CD4-positive, alpha-beta memory T cell (primary cell): ENCODE measurements around the gene CYP2S1. TPM values are rescaled to one million over a fixed set of nuclear protein-coding genes. Genes with fewer than 3 reads are reported as not detected.

ENCODE experiments used
- CTCF ChIA-PET: fragments of 350-600 bp; sonication (Branson Sonifier 250); formaldehyde crosslinking; loops from one replicate; lab custom pipeline; 2021; ENCODE audit warnings: inconsistent platforms; ENCODE audit not compliant: partially characterized antibody; lab: Charles Lee
- POLR2A ChIA-PET: fragments of 350-600 bp; sonication (Branson Sonifier 250); formaldehyde crosslinking; loops from one replicate; lab custom pipeline; 2021; ENCODE audit not compliant: partially characterized antibody; lab: Charles Lee
- DNase-seq, 5 donors: peaks; one replicate each; pipeline versions ENCODE4 v3.0.0 to v3.0.0-alpha.2; 2020 to 2022; ENCODE audit warnings: mixed read lengths in 1 of 5
- H3K27ac ChIP-seq: one replicate; pipeline ENCODE4 v1.7.0; 2013; ENCODE audit warnings: low read depth, low read length
- H3K27me3 ChIP-seq: 2 replicates; pipeline ENCODE4 v1.7.0; 2013; ENCODE audit warnings: mild to moderate bottlenecking, low read length, moderate library complexity; ENCODE audit not compliant: insufficient read depth
- H3K36me3 ChIP-seq: 2 replicates; pipeline ENCODE4 v1.7.0; 2013; ENCODE audit warnings: mild to moderate bottlenecking, low read length, moderate library complexity; ENCODE audit not compliant: insufficient read depth
- H3K4me1 ChIP-seq: 2 replicates; pipeline ENCODE4 v1.7.0; 2013; ENCODE audit warnings: mild to moderate bottlenecking, low read length, moderate library complexity; ENCODE audit not compliant: insufficient read depth
- H3K4me3 ChIP-seq, 2 donors: one replicate each; pipeline ENCODE4 v1.7.0; 2013; ENCODE audit warnings: low read length in 2 of 2, mild to moderate bottlenecking in 1 of 2
- H3K9me3 ChIP-seq, 2 donors: one replicate each; pipeline ENCODE4 v1.7.0; 2013; ENCODE audit warnings: low read length in 2 of 2, control low read depth in 1 of 2; ENCODE audit not compliant: control insufficient read depth in 1 of 2
- H3K27ac Mint-ChIP-seq, 7 donors: one replicate each; pipeline ENCODE4 v1.8.0; 2020 to 2021; ENCODE audit warnings: mixed read lengths in 7 of 7, mild to moderate bottlenecking in 6 of 7, inconsistent platforms in 3 of 7, moderate library complexity in 3 of 7
- H3K27me3 Mint-ChIP-seq, 2 donors: one replicate each; pipeline ENCODE4 v1.8.0; 2020 to 2021; ENCODE audit warnings: mixed read lengths in 2 of 2
- H3K36me3 Mint-ChIP-seq, 2 donors: one replicate each; pipeline ENCODE4 v1.8.0; 2020 to 2021; ENCODE audit warnings: mixed read lengths in 2 of 2, inconsistent platforms in 1 of 2, mild to moderate bottlenecking in 1 of 2
- H3K4me1 Mint-ChIP-seq, 4 donors: one replicate each; pipeline ENCODE4 v1.8.0; 2020 to 2021; ENCODE audit warnings: mixed read lengths in 4 of 4, mild to moderate bottlenecking in 1 of 4
- H3K4me3 Mint-ChIP-seq, 8 donors: one replicate each; pipeline ENCODE4 v1.8.0; 2020 to 2021; ENCODE audit warnings: mixed read lengths in 8 of 8, mild to moderate bottlenecking in 7 of 8, moderate library complexity in 6 of 8, inconsistent platforms in 3 of 8
- H3K9me3 Mint-ChIP-seq, 8 donors: one replicate each; pipeline ENCODE4 v1.8.0; 2020 to 2021; ENCODE audit warnings: mixed read lengths in 8 of 8, mild to moderate bottlenecking in 5 of 8, inconsistent platforms in 3 of 8, moderate library complexity in 1 of 8
- intact Hi-C: fragments of 100-400 bp; cut with micrococcal nuclease; formaldehyde crosslinking; loops from one replicate; pipeline ENCODE4 v1.15.1; 2023
- polyA plus RNA-seq, 2 donors: library from polyadenylated mRNA; unstranded; fragments of 300-500 nt; fragmentation: Illumina TruSeq; gene quantifications; one replicate each; pipeline ENCODE4 v1.2.3, GENCODE V29; 2021
- total RNA-seq, 2 experiments: library from RNA; stranded (reverse); gene quantifications; one replicate each; pipeline ENCODE4 v1.2.3, GENCODE V29; 2021

CYP2S1 gene
- total and polyA plus RNA-seq, 4 experiments from 2014 or later: 0.15 to 0.28 TPM; not detected in 2

- Histone ChIP-seq H3K4me3 (no peak overlapping the region), H3K4me1 (no peaks in the 10 kb centered on the region), H3K9me3 (no peaks in the 10 kb centered on the region), H3K27me3 (no peaks in the 10 kb centered on the region), H3K27ac (no peak overlapping the region), H3K36me3 (no peaks in the 10 kb centered on the region)
- intact Hi-C loops: no loop called here
- no peaks in the 10 kb centered on the region for H3K36me3 Mint-ChIP-seq
- no peaks in the 10 kb centered on the region for H3K4me1 Mint-ChIP-seq
- no peak for DNase-seq
- POLR2A ChIA-PET: no interaction called here
- H3K27ac Mint-ChIP-seq: peak overlapping the region in 2 of 7 donors; percentile 12 to 74
- no peak overlapping the region for H3K4me3 Mint-ChIP-seq
- CTCF ChIA-PET: interaction anchor here (0.8 kb wide), 1 partner anchor 9 kb away, joined by 3 read pairs; no protein-coding TSS in a partner anchor
- peaks cover 0 to 3% of the 10 kb centered on the region in 2 donors for H3K27me3 Mint-ChIP-seq
- H3K9me3 Mint-ChIP-seq: no peaks in the 10 kb centered on the region
Observed at GRCh38 chr19:41233748-41234240, 40.8 kb downstream of the CYP2S1 start.

- H3K4me3 Mint-ChIP-seq: no peak overlapping the region
- H3K27me3 ChIP-seq: no peaks in the 10 kb centered on the region
- H3K27ac Mint-ChIP-seq: no peak overlapping the region
- DNase-seq: no peak
- CTCF ChIA-PET: no interaction called here
- no peak overlapping the region for H3K4me3 ChIP-seq
- H3K4me1 Mint-ChIP-seq: no peaks in the 10 kb centered on the region
- no peaks in the 10 kb centered on the region for H3K36me3 ChIP-seq
- intact Hi-C loops: no loop called here
- no peaks in the 10 kb centered on the region for H3K9me3 Mint-ChIP-seq
- H3K36me3 Mint-ChIP-seq: no peaks in the 10 kb centered on the region
- no peak overlapping the region for H3K27ac ChIP-seq
- POLR2A ChIA-PET: no interaction called here
- H3K27me3 Mint-ChIP-seq: peaks cover 0 to 8% of the 10 kb centered on the region in 2 donors
- H3K9me3 ChIP-seq: no peaks in the 10 kb centered on the region
- no peaks in the 10 kb centered on the region for H3K4me1 ChIP-seq
Observed at GRCh38 chr19:41234512-41235168, 41.6 kb downstream of the CYP2S1 start.

- intact Hi-C loops: no loop called here
- no peaks in the 10 kb centered on the region for H3K9me3 ChIP-seq
- H3K27ac Mint-ChIP-seq: no peak overlapping the region
- DNase-seq: no peak
- H3K36me3 ChIP-seq: no peaks in the 10 kb centered on the region
- H3K9me3 Mint-ChIP-seq: no peaks in the 10 kb centered on the region
- ChIA-PET CTCF (interaction anchor here (0.6 kb wide), 1 partner anchor 29 kb away, joined by 4 read pairs; no protein-coding TSS in a partner anchor), POLR2A (no interaction called here)
- H3K27me3 ChIP-seq: no peaks in the 10 kb centered on the region
- H3K4me1 ChIP-seq: no peaks in the 10 kb centered on the region
- no peak overlapping the region for H3K4me3 ChIP-seq
- H3K4me3 Mint-ChIP-seq: no peak overlapping the region
- no peak overlapping the region for H3K27ac ChIP-seq
- H3K36me3 Mint-ChIP-seq: no peaks in the 10 kb centered on the region
- H3K27me3 Mint-ChIP-seq: peaks cover 0 to 9% of the 10 kb centered on the region in 2 donors
- H3K4me1 Mint-ChIP-seq: no peaks in the 10 kb centered on the region
Observed at GRCh38 chr19:41235480-41235879, 42.5 kb downstream of the CYP2S1 start.

GRCh38 chr19:41238244-41238643 is 45.2 kb downstream of the CYP2S1 start:
- CTCF ChIA-PET: no interaction called here
- peaks cover 0 to 9% of the 10 kb centered on the region in 2 donors for H3K27me3 Mint-ChIP-seq
- H3K4me1 ChIP-seq: no peaks in the 10 kb centered on the region

GRCh38 chr19:41239363-41239762 is 46.3 kb downstream of the CYP2S1 start:
- no peaks in the 10 kb centered on the region for H3K9me3 ChIP-seq
- H3K36me3 ChIP-seq: no peaks in the 10 kb centered on the region
- Mint-ChIP-seq H3K27ac (peak overlapping the region in 3 of 7 donors; percentile 42 to 84 (median 66)), H3K27me3 (peaks cover 0 to 9% of the 10 kb centered on the region in 2 donors), H3K36me3 (no peaks in the 10 kb centered on the region), H3K4me1 (no peaks in the 10 kb centered on the region), H3K9me3 (no peaks in the 10 kb centered on the region), H3K4me3 (no peak overlapping the region)
- H3K4me1 ChIP-seq: no peaks in the 10 kb centered on the region
- ChIA-PET POLR2A (no interaction called here), CTCF (no interaction called here)
- intact Hi-C loops: no loop called here
- H3K27ac ChIP-seq: no peak overlapping the region
- no peak for DNase-seq
- no peak overlapping the region for H3K4me3 ChIP-seq
- H3K27me3 ChIP-seq: no peaks in the 10 kb centered on the region

More at GRCh38 chr19:41238244-41238643, 45.2 kb downstream of the CYP2S1 start:
- Histone ChIP-seq H3K4me3 (no peak overlapping the region), H3K9me3 (no peaks in the 10 kb centered on the region), H3K27me3 (no peaks in the 10 kb centered on the region), H3K36me3 (no peaks in the 10 kb centered on the region), H3K27ac (no peak overlapping the region)
- no peaks in the 10 kb centered on the region for H3K4me1 Mint-ChIP-seq
- no peaks in the 10 kb centered on the region for H3K36me3 Mint-ChIP-seq
- intact Hi-C loops: no loop called here
- no peak overlapping the region for H3K27ac Mint-ChIP-seq
- H3K4me3 Mint-ChIP-seq: no peak overlapping the region
- no peak for DNase-seq
- no peaks in the 10 kb centered on the region for H3K9me3 Mint-ChIP-seq
- POLR2A ChIA-PET: no interaction called here

GRCh38 chr19:41239961-41240574 is 47.0 kb downstream of the CYP2S1 start:
- no peaks in the 10 kb centered on the region for H3K27me3 ChIP-seq
- H3K27ac ChIP-seq: no peak overlapping the region
- no peaks in the 10 kb centered on the region for H3K4me1 ChIP-seq
- H3K4me3 Mint-ChIP-seq: no peak overlapping the region
- H3K36me3 Mint-ChIP-seq: no peaks in the 10 kb centered on the region
- no peaks in the 10 kb centered on the region for H3K9me3 ChIP-seq
- no peaks in the 10 kb centered on the region for H3K36me3 ChIP-seq
- ChIA-PET POLR2A (no interaction called here), CTCF (no interaction called here)
- H3K27me3 Mint-ChIP-seq: peaks cover 0 to 9% of the 10 kb centered on the region in 2 donors
- H3K27ac Mint-ChIP-seq: peak overlapping the region in 1 of 7 donors; percentile 18
- H3K4me3 ChIP-seq: no peak overlapping the region
- no peak for DNase-seq
- intact Hi-C loops: no loop called here
- H3K9me3 Mint-ChIP-seq: no peaks in the 10 kb centered on the region
- no peaks in the 10 kb centered on the region for H3K4me1 Mint-ChIP-seq

GRCh38 chr19:41241859-41242258 is 48.8 kb downstream of the CYP2S1 start:
- POLR2A ChIA-PET: no interaction called here

More at GRCh38 chr19:41241859-41242258, 48.8 kb downstream of the CYP2S1 start:
- H3K27ac ChIP-seq: no peak overlapping the region
- Mint-ChIP-seq H3K4me3 (no peak overlapping the region), H3K36me3 (no peaks in the 10 kb centered on the region), H3K27me3 (peaks cover 0 to 9% of the 10 kb centered on the region in 2 donors), H3K4me1 (no peaks in the 10 kb centered on the region), H3K27ac (no peak overlapping the region), H3K9me3 (no peaks in the 10 kb centered on the region)
- H3K9me3 ChIP-seq: no peaks in the 10 kb centered on the region
- no peak overlapping the region for H3K4me3 ChIP-seq
- CTCF ChIA-PET: no interaction called here
- no peak for DNase-seq
- no peaks in the 10 kb centered on the region for H3K36me3 ChIP-seq
- intact Hi-C loops: no loop called here
- no peaks in the 10 kb centered on the region for H3K4me1 ChIP-seq
- no peaks in the 10 kb centered on the region for H3K27me3 ChIP-seq
